ENCODE data around the gene DPF3.

GRCh38 chr14:72883109-72883508 lies 10.8 kb downstream of the DPF3 start:
- TF ChIP-seq NFIC (IDR thresholded peaks at IDR 0.05) (no peak), ZBTB7A (IDR thresholded peaks at IDR 0.05; ENCODE audit: low read depth) (no peak), CEBPB (IDR thresholded peaks at IDR 0.05) (no peak), TAF1 (IDR thresholded peaks at IDR 0.05; ENCODE audit: low read depth) (no peak)
